OCI-LY7 (cell line): Measurements from ENCODE around the gene COPZ2. TPM values are rescaled to one million over a fixed set of nuclear protein-coding genes. Genes with fewer than 3 reads are reported as not detected.
A peak's percentile ranks its signal among the peaks of the same experiment; 100 is the strongest.

Source experiments
- BruUV-seq: library from RNA; stranded (reverse); fragments of 400-500 nt; replicated peaks from 2 replicates; lab custom pipeline; 2021; lab: Mats Ljungman, UMichigan
- CTCF ChIA-PET: fragments of 300-600 bp; sonication (Branson Sonifier 250); formaldehyde crosslinking; loops from one replicate; lab custom pipeline; 2022; ENCODE audit warnings: antibody characterized with exemption; ENCODE audit not compliant: unreplicated experiment; lab: Charles Lee
- POLR2A ChIA-PET: fragments of 300-600 bp; sonication (Branson Sonifier 250); formaldehyde crosslinking; loops from one replicate; lab custom pipeline; 2022; ENCODE audit warnings: antibody characterized with exemption; lab: Charles Lee
- DNase-seq: peaks from one replicate; pipeline ENCODE4 v3.0.0-alpha.2; 2015; ENCODE audit warnings: low spot score
- H2AFZ ChIP-seq: fragments of 200-600 bp; sonication (generic), shearing (Covaris generic); 2 replicates; pipeline ENCODE4 v1.6.1; 2014; ENCODE audit warnings: mild to moderate bottlenecking, antibody characterized with exemption, low read length, moderate library complexity
- H3K27ac ChIP-seq: fragments of 200-600 bp; sonication (generic); 2 replicates; pipeline ENCODE4 v1.5.1; 2014; ENCODE audit warnings: mixed run types, low read depth, mild to moderate bottlenecking, moderate library complexity, low read length, inconsistent platforms; ENCODE audit not compliant: poor library complexity, severe bottlenecking
- H3K36me3 ChIP-seq: fragments of 200-600 bp; sonication (generic); 2 replicates; pipeline ENCODE4 v1.6.1; 2014; ENCODE audit warnings: mild to moderate bottlenecking, antibody characterized with exemption, low read length, moderate library complexity, mixed read lengths; ENCODE audit not compliant: insufficient read depth
- H3K4me1 ChIP-seq: fragments of 200-600 bp; sonication (generic); 2 replicates; pipeline ENCODE4 v1.5.1; 2014; ENCODE audit warnings: mild to moderate bottlenecking, low read length; ENCODE audit not compliant: insufficient read depth, poor library complexity, severe bottlenecking
- H3K4me2 ChIP-seq: fragments of 200-600 bp; sonication (generic); 2 replicates; pipeline ENCODE4 v1.6.1; 2014; ENCODE audit warnings: mild to moderate bottlenecking, low read length
- H3K4me3 ChIP-seq: fragments of 200-600 bp; sonication (generic); 2 replicates; pipeline ENCODE4 v1.5.1; 2014; ENCODE audit warnings: mild to moderate bottlenecking, low read depth, low read length; ENCODE audit not compliant: poor library complexity, severe bottlenecking
- H3K79me2 ChIP-seq: fragments of 200-600 bp; sonication (generic); 2 replicates; pipeline ENCODE4 v1.6.1; 2016; ENCODE audit warnings: low read depth, mild to moderate bottlenecking, low read length, moderate library complexity, mixed read lengths; ENCODE audit not compliant: insufficient read depth
- H3K9me2 ChIP-seq: fragments of 200-600 bp; sonication (generic); 2 replicates; pipeline ENCODE4 v1.6.1; 2016; ENCODE audit warnings: mild to moderate bottlenecking, low read length, mixed read lengths; ENCODE audit not compliant: insufficient read depth
- H3K9me3 ChIP-seq: fragments of 200-600 bp; sonication (generic); 2 replicates; pipeline ENCODE4 v1.6.1; 2014; ENCODE audit warnings: mild to moderate bottlenecking, mixed run types, low read length, mixed read lengths
- H4K20me1 ChIP-seq: fragments of 200-600 bp; sonication (generic); 2 replicates; pipeline ENCODE4 v1.6.1; 2014; ENCODE audit warnings: mild to moderate bottlenecking, antibody characterized with exemption, low read length, moderate library complexity, mixed read lengths; ENCODE audit not compliant: insufficient read depth
- EZH2phosphoT487 ChIP-seq: fragments of 200-600 bp; sonication (generic); IDR thresholded peaks from 2 replicates; pipeline ENCODE4 v1.6.1; 2018; ENCODE audit warnings: low read depth, borderline replicate concordance, mild to moderate bottlenecking, mixed run types, antibody characterized with exemption, low read length, moderate library complexity, mixed read lengths
- intact Hi-C: fragments of 100-400 bp; cut with micrococcal nuclease; formaldehyde crosslinking; loops from one replicate; pipeline ENCODE4 v1.10.0; 2022; ENCODE audit not compliant: unreplicated experiment
- total RNA-seq, 2 experiments: library from RNA; depleted of rRNA in 1 of 2; stranded (reverse); fragments of >200 nt in 1 of 2; shearing (Covaris generic) in 1 of 2; gene quantifications; 2 replicates each; pipeline ENCODE4 v1.2.3, GENCODE V29; 2014 to 2022
- TF ChIP-seq, protein P1 (sequence below): fragments of 200-600 bp; sonication (generic); conservative IDR thresholded peaks from 2 replicates; pipeline ENCODE4 v1.5.1; 2014; ENCODE audit warnings: mild to moderate bottlenecking, antibody characterized with exemption, low read length, moderate library complexity, mixed read lengths

The COPZ2 gene
- total RNA-seq, 2 experiments from 2014 or later: 1.2 to 1.7 TPM

DNA sequence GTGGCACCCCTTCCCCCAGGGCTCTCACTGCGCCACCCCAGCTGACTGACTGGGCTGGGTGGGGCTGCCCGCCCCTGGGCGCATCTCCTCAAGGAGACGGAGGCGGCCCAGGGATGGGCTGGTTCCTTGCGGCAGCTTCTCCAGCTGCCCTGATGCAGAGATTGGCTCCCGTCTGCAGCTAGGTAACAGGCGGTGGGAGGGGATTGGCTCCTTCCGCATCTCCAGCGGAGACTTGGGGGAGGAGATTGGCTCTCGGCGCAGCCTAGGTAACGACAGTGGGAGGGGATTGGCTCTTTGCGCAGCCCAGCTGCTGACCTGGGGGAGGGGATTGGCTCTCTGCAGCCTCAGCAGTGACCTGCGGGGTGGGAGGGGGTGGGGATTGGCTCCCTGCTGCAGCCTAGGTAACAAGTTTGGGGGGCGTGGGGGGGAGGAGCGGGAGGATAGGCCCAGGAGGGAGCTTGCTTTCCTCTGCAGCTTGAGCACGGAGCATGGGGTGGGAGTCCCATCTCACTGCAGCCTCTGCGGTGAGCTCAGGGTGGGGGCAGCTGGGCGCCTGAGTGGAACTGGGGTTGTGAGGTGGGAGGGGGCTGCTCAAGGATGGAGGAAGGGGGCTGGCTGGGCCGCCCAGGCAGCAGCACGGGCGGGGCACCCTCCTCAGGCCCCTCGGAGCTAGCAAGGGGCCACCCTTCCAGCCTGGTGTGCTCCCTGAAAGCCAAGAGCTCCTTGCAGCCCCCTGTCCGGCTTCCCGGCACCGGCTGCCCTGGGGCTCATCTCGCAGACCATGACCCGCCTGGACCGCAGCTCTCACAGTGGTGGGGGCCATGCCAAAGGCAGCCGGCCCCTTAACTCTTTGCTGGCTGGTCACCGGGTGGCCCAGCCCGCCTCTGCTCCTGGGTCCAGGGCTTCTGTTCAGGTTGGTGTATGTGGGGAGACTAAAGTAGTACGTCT, 16.9 kb upstream of the COPZ2 start:
- H3K36me3 ChIP-seq: peaks cover 87% of the 10 kb centered on the region
- no peaks in the 10 kb centered on the region for H3K9me3 ChIP-seq
- H2AFZ ChIP-seq: no peak overlapping the region
- H3K9me2 ChIP-seq: no peaks in the 10 kb centered on the region
- H3K79me2 ChIP-seq: peaks cover 58% of the 10 kb centered on the region
- no peaks in the 10 kb centered on the region; the same call in 1 of the 2 replicates for H4K20me1 ChIP-seq
- TF ChIP-seq EZH2phosphoT487: no peak
- TF ChIP-seq, protein P1, sequence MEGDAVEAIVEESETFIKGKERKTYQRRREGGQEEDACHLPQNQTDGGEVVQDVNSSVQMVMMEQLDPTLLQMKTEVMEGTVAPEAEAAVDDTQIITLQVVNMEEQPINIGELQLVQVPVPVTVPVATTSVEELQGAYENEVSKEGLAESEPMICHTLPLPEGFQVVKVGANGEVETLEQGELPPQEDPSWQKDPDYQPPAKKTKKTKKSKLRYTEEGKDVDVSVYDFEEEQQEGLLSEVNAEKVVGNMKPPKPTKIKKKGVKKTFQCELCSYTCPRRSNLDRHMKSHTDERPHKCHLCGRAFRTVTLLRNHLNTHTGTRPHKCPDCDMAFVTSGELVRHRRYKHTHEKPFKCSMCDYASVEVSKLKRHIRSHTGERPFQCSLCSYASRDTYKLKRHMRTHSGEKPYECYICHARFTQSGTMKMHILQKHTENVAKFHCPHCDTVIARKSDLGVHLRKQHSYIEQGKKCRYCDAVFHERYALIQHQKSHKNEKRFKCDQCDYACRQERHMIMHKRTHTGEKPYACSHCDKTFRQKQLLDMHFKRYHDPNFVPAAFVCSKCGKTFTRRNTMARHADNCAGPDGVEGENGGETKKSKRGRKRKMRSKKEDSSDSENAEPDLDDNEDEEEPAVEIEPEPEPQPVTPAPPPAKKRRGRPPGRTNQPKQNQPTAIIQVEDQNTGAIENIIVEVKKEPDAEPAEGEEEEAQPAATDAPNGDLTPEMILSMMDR: no peak
- DNase-seq: no peak
- H3K4me1 ChIP-seq: peaks cover 77% of the 10 kb centered on the region
- ChIA-PET POLR2A (interaction anchor here (0.9 to 4.5 kb wide), 6 partner anchors 7 to 52 kb away, joined by 3 to 29 read pairs (median 4); partner anchors contain the start of gene NFE2L1), CTCF (interaction anchor here (0.5 to 1.1 kb wide), 3 partner anchors 14 to 29 kb away, joined by 3 read pairs; no protein-coding TSS in a partner anchor)
- H3K4me3 ChIP-seq: peak overlapping the region; percentile 40
- H3K27ac ChIP-seq: peak overlapping the region; percentile 69
- peak overlapping the region; percentile 55 for H3K4me2 ChIP-seq
- no TSS peak for BruUV-seq
- intact Hi-C loops: no loop called here

DNA sequence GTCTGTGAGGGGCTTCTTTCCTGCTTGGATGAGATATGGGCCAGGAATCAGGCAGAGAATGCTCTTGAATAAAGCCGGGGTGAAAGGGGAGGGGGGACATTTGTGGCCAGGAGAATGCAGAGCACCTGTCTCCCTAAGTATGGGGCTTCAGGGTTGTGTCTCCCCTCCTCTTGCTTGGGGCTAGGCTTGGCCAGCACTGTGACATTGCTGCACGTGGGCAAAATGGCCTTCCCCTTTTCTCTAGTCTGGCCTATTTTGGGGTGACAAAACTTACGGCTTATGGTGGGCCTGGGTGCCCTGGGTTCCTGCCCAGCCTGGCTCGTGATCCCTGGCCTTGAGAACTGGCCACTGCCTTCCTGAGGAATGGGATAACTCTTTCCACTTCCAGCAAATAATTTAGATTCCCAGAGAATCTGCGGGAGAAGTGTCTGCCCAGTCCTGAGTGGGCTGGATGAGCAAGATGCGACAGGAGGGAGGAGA, 16.2 kb upstream of the COPZ2 start:
- peaks cover 81% of the 10 kb centered on the region for H3K4me1 ChIP-seq
- no peaks in the 10 kb centered on the region for H3K9me3 ChIP-seq
- no peak for DNase-seq
- no peak for TF ChIP-seq EZH2phosphoT487
- TF ChIP-seq, protein P1: no peak
- peak overlapping the region; percentile 55 for H3K4me2 ChIP-seq
- peak overlapping the region; percentile 36 for H3K4me3 ChIP-seq
- H3K79me2 ChIP-seq: peaks cover 65% of the 10 kb centered on the region
- CTCF ChIA-PET: no interaction called here
- H4K20me1 ChIP-seq: no peaks in the 10 kb centered on the region; the same call in 1 of the 2 replicates
- peaks cover 79% of the 10 kb centered on the region for H3K36me3 ChIP-seq
- H2AFZ ChIP-seq: no peak overlapping the region
- intact Hi-C loops: no loop called here
- H3K9me2 ChIP-seq: no peaks in the 10 kb centered on the region
- POLR2A ChIA-PET: interaction anchor here (1.1 to 1.6 kb wide), 3 partner anchors 10 to 20 kb away, joined by 4 read pairs; no protein-coding TSS in a partner anchor
- H3K27ac ChIP-seq: peak overlapping the region; percentile 30
- no TSS peak for BruUV-seq
